Breast epithelium (tissue), 4 donors: ENCODE results near the gene LHX6. TPM values are rescaled to one million over a fixed set of nuclear protein-coding genes. Genes with fewer than 3 reads are reported as not detected.

Experiments
- DNase-seq, 2 donors: peaks; one replicate each; pipeline ENCODE4 v3.0.0-alpha.2; 2019; ENCODE audit warnings: low spot score in 2 of 2
- H3K27ac ChIP-seq, 2 donors: fragments of 200-600 bp; sonication (generic) in 1 of 2; one replicate each; pipeline ENCODE4 v1.5.1; 2016 to 2019; ENCODE audit warnings: mild to moderate bottlenecking in 1 of 2
- H3K27me3 ChIP-seq, 2 donors: fragments of 200-600 bp; sonication (generic) in 1 of 2; one replicate each; pipeline versions ENCODE4 v1.5.1 to v1.6.0; 2017 to 2019; ENCODE audit warnings: control low read depth in 1 of 2, mild to moderate bottlenecking in 1 of 2
- H3K36me3 ChIP-seq: fragments of 200-600 bp; one replicate; pipeline ENCODE4 v1.5.1; 2019
- H3K4me1 ChIP-seq, 2 donors: fragments of 200-600 bp; sonication (generic); one replicate each; pipeline ENCODE4 v1.5.1; 2016 to 2019; ENCODE audit warnings: control low read depth in 1 of 2
- H3K4me3 ChIP-seq, 3 donors: fragments of 200-600 bp; sonication (generic); 1 replicate in 2 of 3; 2 replicates in 1 of 3; pipeline ENCODE4 v1.5.1; 2016 to 2019; ENCODE audit warnings: mild to moderate bottlenecking in 3 of 3, moderate library complexity in 2 of 3
- H3K9me3 ChIP-seq, 2 donors: fragments of 200-600 bp; sonication (generic) in 1 of 2; one replicate each; pipeline ENCODE4 v1.5.1; 2016 to 2019; ENCODE audit warnings: control low read depth in 1 of 2
- CTCF ChIP-seq, 3 donors: fragments of 450-650 bp; IDR thresholded peaks; one replicate each; pipeline ENCODE4 v1.5.1; 2016 to 2017; ENCODE audit warnings: antibody characterized with exemption in 3 of 3, mild to moderate bottlenecking in 3 of 3, moderate library complexity in 3 of 3
- POLR2A ChIP-seq: fragments of 450-650 bp; IDR thresholded peaks from one replicate; pipeline ENCODE4 v1.6.1; 2016; ENCODE audit warnings: antibody characterized with exemption, mild to moderate bottlenecking, moderate library complexity
- POLR2AphosphoS5 ChIP-seq, 3 donors: sonication (generic); formaldehyde crosslinking; IDR thresholded peaks; one replicate each; pipeline ENCODE4 v1.6.1; 2017; ENCODE audit warnings: antibody characterized with exemption in 3 of 3
- intact Hi-C: fragments of 100-400 bp; cut with DNase I; formaldehyde crosslinking; loops from one replicate; pipeline ENCODE4 v1.15.1; 2023; ENCODE audit warnings: low total_unique reads
- total RNA-seq, 3 donors: library from RNA; depleted of rRNA; stranded (reverse); fragments of >200 nt; gene quantifications; one replicate each; pipeline ENCODE4 v1.1.0, GENCODE V29; 2016

LHX6 gene
- total RNA-seq, 3 donors from 2014 or later: 1.8 to 9.8 (median 4.8) TPM

GRCh38 chr9:122155796-122156195 is 73.0 kb downstream of the LHX6 start:
- intact Hi-C loops: no loop called here
- Histone ChIP-seq H3K9me3 (no peaks in the 10 kb centered on the region), H3K27ac (no peak overlapping the region), H3K36me3 (no peaks in the 10 kb centered on the region), H3K4me1 (peaks cover 0 to 6% of the 10 kb centered on the region in 2 donors), H3K27me3 (no peaks in the 10 kb centered on the region), H3K4me3 (no peak overlapping the region)
- DNase-seq: no peak
- no peak for TF ChIP-seq POLR2AphosphoS5 (IDR thresholded peaks at IDR 0.05)
- TF ChIP-seq POLR2A: no peak
- TF ChIP-seq CTCF (IDR thresholded peaks at IDR 0.05): no peak

Other genes starting within 250 kb of the LHX6 start
- gene TTLL11, start 135.6 kb downstream of the LHX6 start, total RNA-seq: 10 to 100 TPM in 1 of 3 donors, 1 to 10 TPM in 2; 9.0 to 12.1 (median 10.0) TPM
- gene NDUFA8, start 69.2 kb downstream of the LHX6 start, total RNA-seq: 10 to 100 TPM; 30.4 to 37.5 (median 30.5) TPM
- gene MORN5, start 69.0 kb downstream of the LHX6 start, total RNA-seq: not detected
- 10 to 100 TPM; 10.4 to 20.9 (median 13.4) TPM for gene RBM18, start 35.9 kb upstream of the LHX6 start, total RNA-seq
- gene MRRF, start 35.9 kb upstream of the LHX6 start, total RNA-seq: 10 to 100 TPM; 32.5 to 55.3 (median 44.9) TPM
- gene PTGS1, start 142.1 kb upstream of the LHX6 start, total RNA-seq: 1 to 10 TPM; 2.6 to 8.0 (median 4.5) TPM
- not detected for gene OR1J1, start 249.0 kb upstream of the LHX6 start, total RNA-seq